ELF-1 (cell line): ENCODE data around the gene BCAT1.

ENCODE experiments used
- DNase-seq: peaks from one replicate; pipeline ENCODE4 v3.0.0-alpha.2; 2016; ENCODE audit warnings: low read depth, low spot score

BCAT1 gene

GRCh38 chr12:24948757-24949722 is at the start of gene BCAT1:
TSS of gene BCAT1 (minus strand) at chr12:24949101. CDS start at chr12:24948932, 169 bp downstream.
- DNase-seq: peak; percentile 91

GRCh38 chr12:24997970-24998582 is 49.2 kb upstream of the BCAT1 start:
- DNase-seq: no peak

- DNase-seq: no peak
Observed at GRCh38 chr12:24997496-24997895, 48.6 kb upstream of the BCAT1 start.

GRCh38 chr12:24996820-24997219 is 47.9 kb upstream of the BCAT1 start:
- DNase-seq: no peak

- no peak for DNase-seq
Observed at GRCh38 chr12:24996102-24996797, 47.3 kb upstream of the BCAT1 start.

GRCh38 chr12:24993793-24994192 is 44.9 kb upstream of the BCAT1 start:
- DNase-seq: peak; percentile 11

GRCh38 chr12:24991209-24992049 is 42.5 kb upstream of the BCAT1 start:
- DNase-seq: no peak

- no peak for DNase-seq
Observed at GRCh38 chr12:24989216-24989615, 40.3 kb upstream of the BCAT1 start.

- no peak for DNase-seq
Observed at GRCh38 chr12:24982250-24982649, 33.3 kb upstream of the BCAT1 start.

- no peak for DNase-seq
Observed at GRCh38 chr12:24979976-24980730, 31.3 kb upstream of the BCAT1 start.

GRCh38 chr12:24979329-24979728 is 30.4 kb upstream of the BCAT1 start:
- no peak for DNase-seq

GRCh38 chr12:24977711-24978110 is 28.8 kb upstream of the BCAT1 start:
- no peak for DNase-seq

- DNase-seq: no peak
Observed at GRCh38 chr12:24977060-24977459, 28.2 kb upstream of the BCAT1 start.

- peak; percentile 80 for DNase-seq
Observed at GRCh38 chr12:24975425-24975824, 26.5 kb upstream of the BCAT1 start.

GRCh38 chr12:24974216-24974615 is 25.3 kb upstream of the BCAT1 start:
- no peak for DNase-seq

GRCh38 chr12:24972078-24972477 is 23.2 kb upstream of the BCAT1 start:
- DNase-seq: no peak

- DNase-seq: no peak
Observed at GRCh38 chr12:24970177-24970576, 21.3 kb upstream of the BCAT1 start.

GRCh38 chr12:24966951-24967564 is 18.2 kb upstream of the BCAT1 start:
- DNase-seq: no peak

GRCh38 chr12:24964342-24964741 is 15.4 kb upstream of the BCAT1 start:
- no peak for DNase-seq

- DNase-seq: peak; percentile 78
Observed at GRCh38 chr12:24960222-24960855, 11.4 kb upstream of the BCAT1 start.
